GM23248 (cell line): ENCODE results near the gene SMCO2. TPM values are rescaled to one million over a fixed set of nuclear protein-coding genes. Genes with fewer than 3 reads are reported as not detected.

ENCODE experiments used
- DNase-seq: peaks from one replicate; pipeline ENCODE4 v3.0.0-alpha.2; 2015
- H2AFZ ChIP-seq: fragments of 200-600 bp; sonication (generic); 2 replicates; pipeline ENCODE4 v1.6.1; 2016; ENCODE audit warnings: antibody characterized with exemption
- H3F3A ChIP-seq: fragments of 200-600 bp; sonication (generic); 2 replicates; pipeline ENCODE4 v1.6.1; 2016; ENCODE audit warnings: mild to moderate bottlenecking, antibody characterized with exemption, mixed run types; ENCODE audit not compliant: insufficient read depth
- H3K27ac ChIP-seq: fragments of 200-600 bp; sonication (generic); 2 replicates; pipeline ENCODE4 v1.5.1; 2016; ENCODE audit warnings: mild to moderate bottlenecking
- H3K27me3 ChIP-seq: fragments of 200-600 bp; sonication (generic); replicated peaks from 2 replicates; pipeline ENCODE4 v1.6.1; 2016; ENCODE audit warnings: mild to moderate bottlenecking; ENCODE audit not compliant: insufficient read depth
- H3K36me3 ChIP-seq: fragments of 200-600 bp; sonication (generic); 2 replicates; pipeline ENCODE4 v1.6.1; 2016; ENCODE audit warnings: low read depth, mild to moderate bottlenecking
- H3K4me1 ChIP-seq: fragments of 200-600 bp; sonication (generic); 2 replicates; pipeline ENCODE4 v1.6.1; 2016; ENCODE audit warnings: mild to moderate bottlenecking; ENCODE audit not compliant: insufficient read depth
- H3K4me2 ChIP-seq: fragments of 200-600 bp; sonication (generic); one replicate; pipeline ENCODE4 v1.6.1; 2016; ENCODE audit warnings: mild to moderate bottlenecking; ENCODE audit not compliant: unreplicated experiment
- H3K4me3 ChIP-seq: fragments of 200-600 bp; sonication (generic); 2 replicates; pipeline ENCODE4 v1.5.1; 2016; ENCODE audit warnings: mild to moderate bottlenecking
- H3K79me2 ChIP-seq: fragments of 200-600 bp; sonication (generic); 2 replicates; pipeline ENCODE4 v1.6.1; 2016; ENCODE audit warnings: mild to moderate bottlenecking; ENCODE audit not compliant: insufficient read depth
- H3K9ac ChIP-seq: fragments of 200-600 bp; sonication (generic); 2 replicates; pipeline ENCODE4 v1.6.1; 2016; ENCODE audit warnings: mild to moderate bottlenecking
- H3K9me2 ChIP-seq: fragments of 200-600 bp; sonication (generic); 2 replicates; pipeline ENCODE4 v1.6.1; 2016; ENCODE audit warnings: mixed run types, mild to moderate bottlenecking, moderate library complexity; ENCODE audit not compliant: insufficient read depth
- H3K9me3 ChIP-seq: fragments of 200-600 bp; sonication (generic); one replicate; pipeline ENCODE4 v1.6.1; 2017; ENCODE audit warnings: low read depth
- H4K20me1 ChIP-seq: fragments of 200-600 bp; sonication (generic); 2 replicates; pipeline ENCODE4 v1.6.0; 2016; ENCODE audit not compliant: insufficient read depth
- EZH2 ChIP-seq: fragments of 200-600 bp; sonication (generic); IDR thresholded peaks from 2 replicates; pipeline ENCODE4 v1.6.1; 2018; ENCODE audit warnings: antibody characterized with exemption, mild to moderate bottlenecking; ENCODE audit not compliant: insufficient read depth, poor library complexity, severe bottlenecking
- EZH2phosphoT487 ChIP-seq: fragments of 200-600 bp; sonication (generic); IDR thresholded peaks from 2 replicates; pipeline ENCODE4 v1.6.1; 2018; ENCODE audit warnings: antibody characterized with exemption, moderate library complexity, mild to moderate bottlenecking, low read depth; ENCODE audit not compliant: insufficient read depth
- WGBS, 2 experiments: methylation state at CpG; one replicate each; pipeline ENCODE4 v1.1.6; 2015 to 2017; ENCODE audit warnings: low lambda C conversion rate in 2 of 2, low coverage in 1 of 2; ENCODE audit errors: missing lambda C conversion rate in 2 of 2; 5-methylcytosine and 5-hydroxymethylcytosine counted together
- in situ Hi-C: fragments of 300-500 bp; cut with MboI; formaldehyde crosslinking; loops from 2 replicates; pipeline ENCODE4 v1.15.0; 2020
- polyA plus RNA-seq: library from polyadenylated mRNA; unstranded; fragments of >200 nt; fragmentation: Nextera tagmentation; extraction: Ambion mirVana; gene quantifications from 2 replicates; pipeline ENCODE4 v1.2.1, GENCODE V29; 2016
- total RNA-seq: library from RNA; depleted of rRNA; stranded (reverse); fragments of >200 nt; shearing (Covaris generic); gene quantifications from 2 replicates; pipeline ENCODE4 v1.2.3, GENCODE V29; 2014; rRNA removed

Gene SMCO2
- total and polyA plus RNA-seq, 2 experiments from 2014 or later: not detected

DNA sequence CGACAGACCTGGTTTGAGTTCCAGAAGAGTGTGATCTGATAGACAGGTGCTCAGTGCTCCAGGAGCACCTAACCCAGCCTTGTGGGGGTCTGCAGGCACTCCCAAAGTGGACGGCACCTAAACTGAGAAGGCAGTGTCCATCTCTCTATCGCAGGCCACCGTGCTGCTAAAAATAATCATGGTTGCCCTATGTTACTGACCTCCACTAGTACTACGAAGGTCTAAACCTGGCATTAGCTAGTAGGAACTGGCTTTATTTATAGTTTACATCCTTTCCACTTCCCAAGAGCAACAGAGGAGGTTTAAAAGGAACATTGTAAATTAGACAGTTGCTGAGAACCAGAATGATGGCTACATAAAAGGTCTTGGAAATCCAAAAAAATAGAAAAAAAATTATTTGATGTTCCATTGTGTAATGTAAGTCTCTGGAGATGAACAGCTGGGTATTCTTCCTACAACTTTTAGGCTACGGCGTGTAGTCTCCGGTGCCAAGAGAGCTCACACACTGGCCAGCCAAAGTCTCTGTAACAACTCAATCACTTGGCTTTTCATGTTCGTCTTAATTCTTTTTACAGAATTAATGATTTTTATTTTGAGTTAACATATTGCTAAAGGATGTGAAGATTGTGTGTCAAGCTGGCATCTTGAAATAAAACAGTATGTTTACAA, 104.8 kb downstream of the SMCO2 start:
- peak overlapping the region; percentile 36 for H3K4me3 ChIP-seq
- H4K20me1 ChIP-seq: no peaks in the 10 kb centered on the region
- no peaks in the 10 kb centered on the region for H3K27me3 ChIP-seq
- peak overlapping the region; percentile 99 for H3K27ac ChIP-seq
- H2AFZ ChIP-seq: 0 out of 2 replicates have a peak overlapping the region, but pooled peaks have one; percentile 16
- H3K9me3 ChIP-seq: no peaks in the 10 kb centered on the region
- H3K4me2 ChIP-seq: peak overlapping the region; percentile 69
- no peaks in the 10 kb centered on the region for H3K36me3 ChIP-seq
- peaks cover 92% of the 10 kb centered on the region for H3K79me2 ChIP-seq
- H3K4me1 ChIP-seq: peaks cover 82% of the 10 kb centered on the region
- no peak for TF ChIP-seq EZH2
- TF ChIP-seq EZH2phosphoT487: no peak
- WGBS, 2 experiments: 31 to 37% methylated on average over 9 of the region's 9 CpGs
- H3K9ac ChIP-seq: peak overlapping the region; percentile 83
- DNase-seq: peak; percentile 60
- no peaks in the 10 kb centered on the region for H3K9me2 ChIP-seq
- H3F3A ChIP-seq: peaks cover 75% of the 10 kb centered on the region
- in situ Hi-C loops: no loop called here

Other genes with a start within 250 kb of the SMCO2 start
- gene STK38L, start 202.4 kb upstream of the SMCO2 start, total RNA-seq: 16.8 and 38.7 TPM in 2 replicates
- 16.0 and 19.9 TPM in 2 replicates for gene STK38L, start 202.4 kb upstream of the SMCO2 start, polyA plus RNA-seq
- 27.3 and 28.7 TPM in 2 replicates for gene BMAL2, start 113.9 kb upstream of the SMCO2 start, total RNA-seq
- gene BMAL2, start 113.9 kb upstream of the SMCO2 start, polyA plus RNA-seq: 14.8 and 14.9 TPM in 2 replicates
- gene PPFIBP1, start 77.5 kb downstream of the SMCO2 start, total RNA-seq: 99.7 and 101 TPM in 2 replicates
- 80.2 and 86.0 TPM in 2 replicates for gene PPFIBP1, start 77.5 kb downstream of the SMCO2 start, polyA plus RNA-seq
- gene REP15, start 249.7 kb downstream of the SMCO2 start, total RNA-seq: 0.51 and 0.54 TPM in 2 replicates
- 0.60 and 1.5 TPM in 2 replicates for gene REP15, start 249.7 kb downstream of the SMCO2 start, polyA plus RNA-seq